GM19468 (cell line): Measurements from ENCODE around the gene AREG.
A peak's percentile ranks its signal among the peaks of the same experiment; 100 is the strongest.
"Not testable (repeated sequence)": the region's sequence is repeated elsewhere in the genome, so short reads cannot be mapped to it uniquely, and the experiment has no call there.

Experiments used
- ATAC-seq: cut with Tn5 transposase; IDR thresholded peaks from one replicate; pipeline ENCODE4 v1.9.1; 2021; ENCODE audit warnings: mild to moderate bottlenecking, moderate library complexity, moderate number of reproducible peaks; ENCODE audit not compliant: unreplicated experiment; ENCODE audit errors: extremely low read depth

The AREG gene, protein sequence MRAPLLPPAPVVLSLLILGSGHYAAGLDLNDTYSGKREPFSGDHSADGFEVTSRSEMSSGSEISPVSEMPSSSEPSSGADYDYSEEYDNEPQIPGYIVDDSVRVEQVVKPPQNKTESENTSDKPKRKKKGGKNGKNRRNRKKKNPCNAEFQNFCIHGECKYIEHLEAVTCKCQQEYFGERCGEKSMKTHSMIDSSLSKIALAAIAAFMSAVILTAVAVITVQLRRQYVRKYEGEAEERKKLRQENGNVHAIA

DNA sequence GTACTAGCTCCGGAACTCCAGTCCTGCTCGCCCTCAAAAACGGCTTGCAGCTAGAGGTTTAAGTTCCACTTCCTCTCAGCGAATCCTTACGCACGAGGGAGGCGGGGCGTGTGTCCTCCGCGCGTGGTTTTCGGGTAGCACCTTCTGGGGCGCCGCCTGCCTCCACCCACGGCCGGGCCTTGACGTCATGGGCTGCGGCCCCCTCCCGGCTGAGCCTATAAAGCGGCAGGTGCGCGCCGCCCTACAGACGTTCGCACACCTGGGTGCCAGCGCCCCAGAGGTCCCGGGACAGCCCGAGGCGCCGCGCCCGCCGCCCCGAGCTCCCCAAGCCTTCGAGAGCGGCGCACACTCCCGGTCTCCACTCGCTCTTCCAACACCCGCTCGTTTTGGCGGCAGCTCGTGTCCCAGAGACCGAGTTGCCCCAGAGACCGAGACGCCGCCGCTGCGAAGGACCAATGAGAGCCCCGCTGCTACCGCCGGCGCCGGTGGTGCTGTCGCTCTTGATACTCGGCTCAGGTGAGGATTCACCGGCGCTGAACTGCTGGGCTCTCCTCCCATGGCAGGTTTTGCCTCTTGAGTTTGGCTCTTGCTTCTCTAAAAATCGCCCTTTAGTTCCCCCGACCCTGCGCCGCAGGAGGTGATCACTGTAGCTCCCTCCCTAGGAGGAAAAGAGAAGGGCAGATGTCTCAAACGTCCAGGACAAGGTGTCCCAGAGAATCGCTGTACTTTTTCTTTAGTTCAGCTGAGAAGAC, at the start of gene AREG:
AREG (plus strand) TSS at position 246 of the 752 bp plus-strand sequence; CDS start at position 456, 210 bp downstream.
- peak; percentile 83 for ATAC-seq

DNA sequence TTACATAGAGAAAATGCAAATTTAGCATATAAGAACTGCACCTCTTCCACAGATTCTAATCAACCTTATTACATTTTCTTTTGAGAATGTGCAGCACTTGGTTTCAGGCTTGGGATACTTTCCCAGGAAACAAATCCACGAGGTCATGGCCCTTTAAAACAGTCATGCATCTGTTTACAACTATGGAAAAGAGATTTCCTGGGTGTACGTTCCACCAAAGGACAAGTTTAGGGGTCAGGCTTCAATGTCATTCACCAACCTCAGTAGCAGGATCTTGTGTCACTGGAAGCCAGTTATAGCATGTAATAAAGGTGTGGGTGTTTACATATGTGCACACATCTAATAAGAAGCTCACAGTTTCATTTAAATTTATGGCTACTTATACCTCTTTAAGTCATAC, 49.3 kb upstream of the AREG start:
- no peak for ATAC-seq

DNA sequence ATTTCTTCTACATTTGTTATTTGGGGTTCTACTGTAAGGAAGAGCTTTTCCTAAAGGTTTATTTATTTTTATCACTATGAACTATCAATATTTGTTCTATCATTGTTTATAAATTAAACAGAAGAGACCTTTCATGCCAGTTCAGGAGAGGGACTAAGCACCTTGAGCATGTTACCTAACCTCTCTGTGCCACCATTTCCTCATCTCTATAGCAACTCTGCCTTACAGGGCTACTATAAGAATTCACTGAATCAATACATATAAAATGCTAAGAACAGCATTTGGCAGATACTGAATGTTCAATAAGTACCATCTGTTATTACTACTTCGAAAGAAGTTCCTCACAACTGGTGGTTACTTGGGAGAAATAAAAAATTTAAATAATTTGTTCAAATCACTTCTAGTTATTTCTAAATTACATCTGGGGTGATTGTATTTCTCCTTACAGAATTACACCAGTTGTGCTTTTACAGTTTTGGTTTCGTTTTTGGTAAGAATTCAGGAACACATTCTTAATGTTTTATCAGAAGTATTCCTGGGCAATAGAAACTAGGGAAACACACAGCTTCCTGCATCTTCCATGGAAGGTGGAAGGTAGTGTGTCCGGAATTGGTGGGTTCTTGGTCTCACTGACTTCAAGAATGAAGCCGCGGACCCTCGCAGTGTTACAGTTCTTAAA, 47.0 kb upstream of the AREG start:
- ATAC-seq, result no peak

DNA sequence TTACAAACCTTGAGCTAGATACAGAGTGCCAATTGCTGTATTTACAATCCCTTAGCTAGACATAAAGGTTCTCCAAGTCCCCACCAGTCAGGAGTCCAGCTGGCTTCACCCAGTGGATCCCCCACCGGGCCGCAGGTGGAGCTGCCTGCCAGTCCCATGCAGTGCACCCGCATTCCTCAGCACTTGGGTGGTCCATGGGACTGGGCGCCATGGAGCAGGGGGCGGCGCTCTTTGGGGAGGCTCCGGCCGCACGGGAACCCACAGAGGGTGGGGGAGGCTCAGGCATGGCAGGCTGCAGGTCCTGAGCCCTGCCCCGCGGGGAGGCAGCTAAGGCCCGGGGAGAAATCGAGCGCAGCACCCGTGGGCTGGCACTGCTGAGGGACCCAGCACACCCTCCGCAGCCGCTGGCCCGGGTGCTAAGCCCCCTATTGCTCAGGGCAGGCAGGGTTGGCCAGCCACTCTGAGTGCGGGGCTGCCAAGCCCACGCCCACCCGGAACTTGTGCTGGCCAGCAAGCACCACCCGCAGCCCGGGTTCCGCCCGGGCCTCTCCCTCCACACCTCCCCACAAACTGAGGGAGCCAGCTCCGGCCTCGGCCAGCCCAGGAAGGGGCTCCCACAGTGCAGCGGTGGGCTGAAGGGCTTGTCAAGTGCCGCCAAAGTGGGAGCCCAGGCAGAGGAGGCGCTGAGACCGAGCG, 45.9 kb upstream of the AREG start:
- ATAC-seq, result not testable (repeated sequence)

DNA sequence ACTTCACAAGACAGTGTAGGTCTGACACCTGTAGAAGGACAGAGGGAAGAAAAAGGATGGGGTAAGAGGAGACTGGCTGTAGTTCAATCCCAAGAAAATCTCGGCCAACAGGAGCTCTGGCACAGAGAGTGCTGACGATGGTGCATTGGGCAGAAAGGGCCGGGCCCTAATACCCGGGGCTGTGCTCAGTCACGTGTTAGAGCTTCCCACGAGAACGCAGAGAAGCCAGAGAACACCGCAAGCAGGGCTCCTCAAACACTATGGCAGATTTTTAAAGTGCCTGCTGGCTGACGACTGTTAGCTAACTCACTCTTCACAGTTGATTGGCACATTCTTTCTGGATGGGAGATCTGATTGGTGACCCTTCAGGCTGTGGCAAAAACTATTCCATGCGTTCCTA, 44.5 kb upstream of the AREG start:
- no peak for ATAC-seq

DNA sequence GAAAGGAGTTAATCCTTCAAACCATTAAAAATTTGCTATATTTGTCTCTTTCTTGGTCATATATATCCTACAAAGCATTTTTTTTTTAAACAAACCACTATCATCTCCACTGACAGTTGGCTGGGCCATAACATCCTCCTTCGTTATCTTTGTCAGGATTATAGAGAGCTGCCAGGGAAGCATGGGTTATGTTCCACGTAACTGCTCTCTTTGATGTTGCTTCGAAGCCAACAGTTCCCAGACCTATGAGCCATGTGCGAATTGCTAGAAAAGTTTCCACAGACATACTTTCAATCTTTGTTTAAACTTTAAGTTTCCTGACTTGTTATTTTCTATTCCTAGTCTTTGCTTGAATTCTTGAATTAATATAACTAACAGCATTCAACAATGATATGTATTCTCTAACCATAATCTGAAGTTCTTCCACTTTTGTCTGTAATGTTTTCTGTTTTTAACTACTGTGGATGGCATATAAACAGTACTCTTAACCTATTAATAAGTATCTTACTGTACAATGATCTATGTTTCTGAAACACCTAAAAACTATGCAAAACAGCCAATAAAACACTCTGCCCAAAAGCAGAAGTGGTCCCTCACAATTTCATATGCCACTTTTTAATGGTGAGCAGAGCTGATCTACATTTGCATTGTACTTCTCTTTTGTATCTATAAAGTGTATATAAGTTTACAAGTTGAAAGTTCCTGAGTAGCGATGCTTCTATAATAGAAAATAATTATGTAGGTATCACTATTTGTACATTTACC, 42.1 kb upstream of the AREG start:
- peak; percentile 98 for ATAC-seq

DNA sequence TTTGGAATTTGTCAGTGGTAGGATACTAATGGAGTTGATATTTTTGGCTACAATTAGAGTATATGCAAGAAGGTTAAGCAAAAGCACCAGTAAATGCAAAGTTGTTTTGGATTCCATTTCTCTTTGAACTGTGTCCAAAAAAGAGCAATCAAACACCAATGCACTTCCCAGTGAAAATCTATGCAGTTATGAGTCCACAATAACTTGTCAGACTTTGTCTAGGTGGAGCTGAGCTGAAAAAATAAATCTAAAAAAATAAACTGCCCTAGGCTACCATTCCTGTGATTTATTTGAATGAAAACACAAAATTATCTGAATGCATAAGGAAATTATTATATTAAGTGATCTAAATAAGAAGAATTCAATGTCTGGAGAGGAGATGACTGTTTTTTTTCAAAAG, 37.0 kb upstream of the AREG start:
- ATAC-seq, result no peak

DNA sequence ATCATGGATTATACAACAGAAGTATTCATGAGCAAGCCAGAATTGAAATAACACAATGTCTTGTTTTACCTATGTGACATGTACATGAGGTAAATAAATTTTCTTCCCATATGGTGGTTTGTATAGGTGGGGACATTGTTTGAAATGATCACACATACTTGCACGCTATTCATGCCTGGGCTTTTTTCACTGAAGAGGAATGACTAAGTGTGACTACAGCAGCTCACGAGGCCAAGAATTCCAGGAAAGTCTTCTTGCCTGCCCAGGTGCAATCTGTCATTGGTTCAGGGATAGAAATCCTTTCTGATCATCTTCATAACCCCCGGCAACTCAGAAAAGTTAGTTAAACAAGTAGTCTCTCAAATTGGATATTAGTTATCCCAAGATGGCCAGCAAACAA, 36.3 kb upstream of the AREG start:
- ATAC-seq, result no peak

DNA sequence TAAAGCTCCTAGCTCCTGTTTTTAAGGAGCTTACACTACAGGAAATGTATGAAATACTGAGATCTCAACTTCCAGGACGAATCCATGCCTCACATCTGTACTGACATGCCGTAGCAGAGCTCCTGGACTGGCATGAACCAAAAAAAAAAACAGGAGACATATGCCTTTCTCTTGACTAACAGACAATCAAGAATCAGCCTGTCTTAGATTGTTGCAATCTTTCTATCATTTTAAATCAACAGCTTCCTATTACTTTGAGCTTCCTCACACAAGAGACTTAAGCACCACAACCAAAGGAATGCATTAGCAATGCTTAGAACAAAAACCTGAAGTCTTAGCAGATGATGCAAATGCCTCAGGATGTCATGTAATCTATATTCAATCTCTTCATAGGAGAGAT, 34.7 kb upstream of the AREG start:
- no peak for ATAC-seq

DNA sequence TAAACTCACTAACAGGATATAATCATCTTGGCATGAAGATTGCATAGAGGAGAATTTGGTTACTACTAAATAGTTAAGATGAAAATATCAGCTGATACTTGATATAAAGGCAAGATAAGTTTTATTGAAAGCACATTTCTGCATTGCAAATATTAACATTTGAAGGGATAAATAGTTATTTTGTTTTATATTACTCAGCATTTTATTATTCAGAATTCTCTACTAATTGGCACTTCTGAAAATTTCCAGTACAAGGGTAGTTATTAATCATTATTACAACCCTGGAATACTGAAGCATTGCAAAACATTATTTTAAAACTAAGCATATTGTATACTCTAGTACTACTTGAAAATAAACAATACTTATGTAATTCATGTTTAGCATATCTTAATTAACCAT, 32.7 kb upstream of the AREG start:
- no peak for ATAC-seq

DNA sequence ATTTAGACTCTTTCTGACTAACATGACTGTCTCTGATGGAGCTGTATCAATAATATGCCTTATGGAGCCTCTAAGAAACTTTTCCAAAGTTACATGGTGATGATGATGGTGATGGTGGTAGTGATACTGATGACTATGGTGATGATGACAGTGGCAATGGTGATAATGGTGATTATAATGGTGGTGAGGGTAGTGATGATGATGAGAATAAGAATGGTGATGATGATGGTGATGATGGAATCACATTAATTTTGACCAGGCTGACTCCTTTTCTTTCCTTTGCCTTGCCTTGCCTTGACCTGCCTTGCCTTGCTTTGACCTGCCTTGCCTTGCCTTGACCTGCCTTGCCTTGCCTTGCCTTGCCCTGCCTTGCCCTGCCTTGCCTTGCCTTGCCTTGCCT, 31.7 kb upstream of the AREG start:
- ATAC-seq, result no peak

DNA sequence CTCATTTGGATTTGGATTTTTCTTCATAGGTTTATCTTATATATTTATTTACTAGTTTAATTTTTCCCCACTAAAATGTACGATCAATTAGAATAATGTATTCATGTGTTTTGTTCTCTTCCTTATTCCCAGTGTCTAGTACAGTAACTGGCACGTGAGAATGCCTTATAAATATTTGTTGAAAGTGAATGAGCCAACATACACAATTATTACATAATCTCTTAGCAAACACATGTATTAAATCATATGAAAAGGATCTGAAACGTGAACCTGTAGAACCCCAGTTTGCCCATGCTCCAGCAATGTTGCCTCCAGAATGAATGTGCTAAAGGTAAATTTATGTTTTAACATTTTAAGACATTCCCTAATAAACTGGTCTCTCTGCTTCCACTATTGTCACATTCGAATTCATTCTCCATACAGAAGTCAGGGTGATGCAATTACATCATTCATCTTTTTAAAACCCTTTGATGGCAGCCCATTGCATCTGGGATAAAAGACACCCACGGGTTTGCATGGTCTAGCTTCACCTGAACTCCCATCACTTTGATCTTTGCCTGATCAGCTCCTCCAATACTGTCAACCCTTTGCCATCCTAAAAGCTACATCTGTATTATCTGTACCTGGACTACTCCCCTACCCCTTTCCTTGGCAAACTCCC, 30.7 kb upstream of the AREG start:
- ATAC-seq, result no peak

DNA sequence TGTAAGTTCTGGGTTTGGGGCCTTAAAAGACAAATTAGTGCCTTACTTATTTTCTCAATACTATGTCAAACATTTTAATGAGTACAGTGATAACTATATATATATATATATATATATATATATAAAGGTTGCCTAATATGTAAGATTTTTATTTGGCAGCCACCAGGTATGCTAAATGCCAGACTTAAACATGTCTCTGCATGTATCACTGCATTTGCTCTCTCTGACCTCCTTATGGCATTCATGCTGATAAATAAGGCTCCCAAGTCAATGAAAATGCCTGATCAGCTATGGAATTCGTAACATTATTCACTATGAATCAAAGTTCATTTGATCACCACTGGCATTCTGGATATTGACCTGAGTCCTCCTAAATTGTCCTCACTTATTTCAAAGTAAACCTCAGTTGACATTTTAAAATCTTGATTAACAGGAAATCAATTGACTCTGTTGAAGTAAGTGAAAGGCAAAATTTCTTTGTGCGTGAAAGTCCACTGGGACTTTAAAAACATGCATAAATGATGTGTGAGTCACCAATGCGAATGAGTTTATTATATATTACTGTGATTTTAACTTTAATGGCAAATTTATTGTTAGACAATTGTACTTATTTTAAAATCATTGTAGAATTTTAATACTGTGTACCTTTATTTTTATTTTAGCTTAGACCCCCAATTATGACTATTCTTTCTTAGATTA, 29.2 kb upstream of the AREG start:
- ATAC-seq, result no peak

DNA sequence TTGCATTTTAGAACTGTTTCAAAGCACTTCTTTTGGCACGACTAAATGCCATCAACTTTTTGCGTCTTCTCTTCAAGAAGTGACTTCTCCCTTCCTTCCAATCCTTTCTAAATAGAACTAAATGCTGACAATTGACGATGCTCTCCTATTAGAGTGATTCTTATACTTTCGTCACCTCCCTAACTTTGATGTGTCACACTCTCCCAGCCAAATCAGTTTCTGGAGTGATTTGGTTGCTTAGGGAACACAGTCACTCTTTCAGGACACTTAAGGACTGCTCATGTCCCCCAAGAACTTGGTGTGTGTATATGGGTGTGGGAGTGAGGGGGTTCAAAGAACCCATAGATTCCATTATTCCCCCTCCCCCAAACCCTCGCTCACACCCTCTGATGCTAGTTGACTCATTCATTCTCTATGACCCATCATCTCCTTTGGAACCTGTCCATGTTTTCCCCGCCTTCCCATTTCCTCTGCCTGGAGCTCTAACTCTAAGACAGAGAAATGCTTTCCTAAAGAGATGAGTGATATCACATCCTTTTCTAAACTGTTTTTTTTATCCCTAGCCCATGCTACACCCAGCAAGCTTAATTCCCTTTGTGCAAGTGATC, 26.8 kb upstream of the AREG start:
- ATAC-seq, result no peak

DNA sequence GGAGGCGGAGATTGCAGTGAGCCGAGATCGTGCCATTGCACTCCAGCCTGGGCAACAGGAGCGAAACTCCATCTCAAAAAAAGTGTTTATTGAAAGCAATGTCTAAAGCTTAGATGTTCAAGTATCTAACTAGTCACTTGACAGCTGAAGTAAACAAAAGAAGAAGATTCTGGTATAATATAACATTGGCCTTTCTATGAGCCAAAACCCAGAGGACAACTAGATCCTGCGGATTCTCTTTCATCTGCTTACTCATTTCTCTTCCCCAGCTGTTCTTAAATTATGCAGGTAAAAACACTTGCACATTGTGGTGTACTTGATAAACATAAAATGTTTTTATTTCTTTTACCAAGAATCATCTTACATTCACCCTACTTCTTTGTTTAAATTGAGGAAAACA, 24.1 kb upstream of the AREG start:
- no peak for ATAC-seq

DNA sequence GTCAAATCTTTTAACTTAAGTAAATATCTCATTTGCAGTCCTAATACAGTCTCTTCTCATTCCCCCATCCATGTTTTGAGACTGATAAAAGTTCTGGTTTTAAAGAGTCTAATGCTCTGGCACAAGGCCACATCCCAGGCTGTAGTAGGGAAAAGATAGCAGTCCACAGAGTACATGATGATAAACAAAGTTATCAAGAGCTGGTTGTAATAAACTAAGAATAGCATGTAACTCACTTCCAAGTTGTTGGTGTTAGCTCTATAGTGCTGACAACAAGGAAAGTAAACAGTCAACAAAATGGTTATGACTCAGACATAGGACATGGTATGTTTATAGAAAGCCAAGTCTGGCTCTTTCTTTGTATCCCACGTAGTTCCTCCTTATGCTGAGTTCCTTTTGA, 21.8 kb upstream of the AREG start:
- no peak for ATAC-seq

DNA sequence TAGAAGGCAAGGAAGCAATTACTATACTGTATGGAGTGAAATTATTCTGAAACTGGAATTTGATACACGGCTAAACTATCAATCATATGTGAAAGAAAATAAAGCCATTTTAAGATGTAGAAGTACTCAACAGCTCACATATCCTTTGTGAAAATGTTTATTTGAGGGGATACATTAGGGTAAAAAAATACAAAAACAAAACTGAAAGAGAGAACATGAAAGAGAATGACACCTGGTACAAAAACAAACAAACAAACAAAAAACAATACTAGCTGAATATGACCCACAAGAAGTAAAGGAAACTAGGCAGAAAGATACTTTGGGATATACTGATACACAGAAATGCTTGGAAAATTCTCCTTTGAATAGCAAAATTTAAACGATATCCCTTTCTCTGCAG, 20.8 kb upstream of the AREG start:
- no peak for ATAC-seq

DNA sequence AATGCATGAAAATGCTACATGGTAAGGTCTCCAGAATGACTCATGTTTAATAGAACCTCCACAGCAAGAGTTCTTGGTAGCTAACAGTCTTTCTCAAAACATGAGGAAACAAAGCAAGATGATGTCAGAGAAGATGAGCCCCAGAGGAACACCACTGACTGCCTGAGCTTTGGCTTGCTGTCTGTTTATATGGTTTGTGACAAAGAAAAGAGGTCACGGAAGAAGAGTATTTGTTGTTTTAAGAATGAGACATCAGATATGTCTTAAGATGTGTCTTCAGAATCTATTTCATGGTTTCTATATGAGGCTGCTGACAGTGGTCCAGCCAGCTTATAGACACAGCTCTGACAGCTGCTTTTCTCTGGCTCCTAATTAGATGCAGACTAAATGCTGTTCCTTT, 18.8 kb upstream of the AREG start:
- no peak for ATAC-seq

DNA sequence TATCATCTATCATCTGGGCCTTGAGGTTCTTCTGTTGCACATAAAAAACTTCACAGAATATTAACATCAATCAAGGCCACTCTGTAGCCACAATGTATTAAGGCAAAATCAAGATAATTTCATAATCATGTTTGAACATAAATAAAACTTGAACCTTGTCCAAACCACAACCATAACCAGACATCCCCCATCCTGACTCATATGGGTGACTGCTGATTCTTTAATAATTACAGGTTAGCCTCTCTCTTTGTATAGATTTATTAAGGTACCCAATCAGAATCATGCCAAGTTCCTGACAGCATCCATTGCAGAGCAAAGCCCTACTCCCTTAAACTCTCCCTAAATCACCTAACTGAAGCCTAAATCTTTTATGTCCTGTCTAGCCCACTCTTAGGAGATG, 16.7 kb upstream of the AREG start:
- no peak for ATAC-seq
